HG03457 (cell line): ENCODE data around the gene IFTAP.

Experiments
- ATAC-seq: cut with Tn5 transposase; IDR thresholded peaks from one replicate; pipeline ENCODE4 v1.9.1; 2021; ENCODE audit warnings: moderate number of reproducible peaks; ENCODE audit not compliant: unreplicated experiment

IFTAP gene

GRCh38 chr11:36703055-36703404 lies 108.7 kb downstream of the IFTAP start:
- ATAC-seq: no peak
